Peyer's patch (tissue), 4 donors: Measurements from ENCODE around the gene ZNF543. TPM values are rescaled to one million over a fixed set of nuclear protein-coding genes. Genes with fewer than 3 reads are reported as not detected.

Experiments used
- DNase-seq, 3 donors: peaks; one replicate each; pipeline ENCODE4 v3.0.0-alpha.2; 2017 to 2019
- H3K27ac ChIP-seq, 4 donors: fragments of 200-600 bp; sonication (generic); one replicate each; pipeline ENCODE4 v1.5.1; 2016 to 2019
- H3K27me3 ChIP-seq, 2 donors: fragments of 200-600 bp; sonication (generic); one replicate each; pipeline ENCODE4 v1.5.1; 2019
- H3K36me3 ChIP-seq, 3 donors: fragments of 200-600 bp; sonication (generic); one replicate each; pipeline ENCODE4 v1.5.1; 2016 to 2019
- H3K4me1 ChIP-seq, 4 donors: fragments of 200-600 bp; sonication (generic); one replicate each; pipeline ENCODE4 v1.5.1; 2016 to 2019
- H3K4me3 ChIP-seq, 4 donors: fragments of 200-600 bp; sonication (generic); 1 replicate in 3 of 4; 2 replicates in 1 of 4; pipeline ENCODE4 v1.5.1; 2016 to 2019; ENCODE audit warnings: mild to moderate bottlenecking in 1 of 4
- H3K9me3 ChIP-seq, 4 donors: fragments of 200-600 bp; sonication (generic); one replicate each; pipeline ENCODE4 v1.5.1; 2016 to 2019; ENCODE audit warnings: mild to moderate bottlenecking in 1 of 4
- POLR2A ChIP-seq, 2 donors: fragments of 450-650 bp; IDR thresholded peaks; one replicate each; pipeline ENCODE4 v1.5.1; 2017; ENCODE audit warnings: antibody characterized with exemption in 2 of 2, mild to moderate bottlenecking in 2 of 2, moderate library complexity in 2 of 2
- total RNA-seq, 4 donors: library from RNA; depleted of rRNA; stranded (reverse); fragments of >200 nt; gene quantifications; one replicate each; pipeline ENCODE4 v1.1.0, GENCODE V29; 2016
- TF ChIP-seq, protein P1 (sequence below), 6 experiments: fragments of 450-650 bp in 4 of 6; fragments of 200-600 bp in 2 of 6; sonication (generic) in 1 of 6; IDR thresholded peaks; one replicate each; pipeline ENCODE4 v1.5.1; 2017 to 2019; ENCODE audit warnings: antibody characterized with exemption in 6 of 6, mild to moderate bottlenecking in 3 of 6, moderate library complexity in 1 of 6

ZNF543 gene
- total RNA-seq, 4 donors from 2014 or later, result 1.8 to 7.4 (median 5.2) TPM

DNA sequence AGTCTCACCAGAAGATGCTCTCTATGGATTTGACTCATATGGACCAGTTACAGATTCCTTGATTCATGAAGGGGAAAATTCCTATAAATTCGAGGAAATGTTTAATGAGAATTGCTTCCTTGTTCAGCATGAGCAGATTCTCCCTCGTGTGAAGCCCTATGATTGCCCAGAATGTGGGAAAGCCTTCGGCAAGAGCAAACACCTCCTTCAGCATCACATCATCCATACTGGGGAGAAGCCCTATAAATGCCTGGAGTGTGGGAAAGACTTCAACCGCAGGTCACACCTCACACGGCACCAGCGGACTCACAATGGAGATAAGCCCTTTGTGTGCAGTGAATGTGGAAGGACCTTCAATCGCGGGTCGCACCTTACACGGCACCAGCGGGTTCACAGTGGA lies 29.3 kb upstream of the ZNF543 start:
- Histone ChIP-seq H3K4me1 (no peaks in the 10 kb centered on the region), H3K36me3 (peaks cover 0 to 98% (median 30%) of the 10 kb centered on the region in 3 donors), H3K27me3 (no peaks in the 10 kb centered on the region), H3K27ac (no peak overlapping the region), H3K4me3 (no peak overlapping the region), H3K9me3 (peaks cover 0 to 42% (median 4%) of the 10 kb centered on the region in 4 donors)
- DNase-seq, result no peak
- TF ChIP-seq, protein P1, sequence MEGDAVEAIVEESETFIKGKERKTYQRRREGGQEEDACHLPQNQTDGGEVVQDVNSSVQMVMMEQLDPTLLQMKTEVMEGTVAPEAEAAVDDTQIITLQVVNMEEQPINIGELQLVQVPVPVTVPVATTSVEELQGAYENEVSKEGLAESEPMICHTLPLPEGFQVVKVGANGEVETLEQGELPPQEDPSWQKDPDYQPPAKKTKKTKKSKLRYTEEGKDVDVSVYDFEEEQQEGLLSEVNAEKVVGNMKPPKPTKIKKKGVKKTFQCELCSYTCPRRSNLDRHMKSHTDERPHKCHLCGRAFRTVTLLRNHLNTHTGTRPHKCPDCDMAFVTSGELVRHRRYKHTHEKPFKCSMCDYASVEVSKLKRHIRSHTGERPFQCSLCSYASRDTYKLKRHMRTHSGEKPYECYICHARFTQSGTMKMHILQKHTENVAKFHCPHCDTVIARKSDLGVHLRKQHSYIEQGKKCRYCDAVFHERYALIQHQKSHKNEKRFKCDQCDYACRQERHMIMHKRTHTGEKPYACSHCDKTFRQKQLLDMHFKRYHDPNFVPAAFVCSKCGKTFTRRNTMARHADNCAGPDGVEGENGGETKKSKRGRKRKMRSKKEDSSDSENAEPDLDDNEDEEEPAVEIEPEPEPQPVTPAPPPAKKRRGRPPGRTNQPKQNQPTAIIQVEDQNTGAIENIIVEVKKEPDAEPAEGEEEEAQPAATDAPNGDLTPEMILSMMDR (IDR thresholded peaks at IDR 0.05), result no peak
- no peak for TF ChIP-seq POLR2A (IDR thresholded peaks at IDR 0.05)

DNA sequence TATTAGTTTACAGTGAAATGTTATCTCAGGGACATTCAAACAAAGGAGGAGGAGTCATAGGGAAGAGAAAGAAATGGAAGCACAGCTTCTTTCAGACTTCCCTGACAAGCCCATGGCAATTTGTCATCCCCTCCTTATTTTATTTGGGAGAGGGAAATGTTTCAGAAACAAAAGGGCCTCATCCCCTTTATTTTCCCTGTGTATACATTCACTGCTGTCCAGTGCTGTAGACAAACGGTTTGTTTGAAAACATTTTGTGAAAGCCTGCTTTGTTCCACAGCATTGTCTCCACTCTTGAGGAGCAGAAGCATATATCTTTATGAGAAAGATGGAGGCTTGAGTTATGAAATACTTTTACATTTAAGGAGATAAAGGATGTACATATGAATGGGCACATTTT lies 27.7 kb upstream of the ZNF543 start:
- Histone ChIP-seq H3K4me1 (no peaks in the 10 kb centered on the region), H3K36me3 (peaks cover 0 to 87% (median 30%) of the 10 kb centered on the region in 3 donors), H3K27me3 (no peaks in the 10 kb centered on the region), H3K9me3 (peaks cover 0 to 45% (median 4%) of the 10 kb centered on the region in 4 donors), H3K27ac (no peak overlapping the region), H3K4me3 (no peak overlapping the region)
- TF ChIP-seq POLR2A (IDR thresholded peaks at IDR 0.05), result no peak
- TF ChIP-seq, protein P1 (IDR thresholded peaks at IDR 0.05), result no peak
- DNase-seq, result no peak

DNA sequence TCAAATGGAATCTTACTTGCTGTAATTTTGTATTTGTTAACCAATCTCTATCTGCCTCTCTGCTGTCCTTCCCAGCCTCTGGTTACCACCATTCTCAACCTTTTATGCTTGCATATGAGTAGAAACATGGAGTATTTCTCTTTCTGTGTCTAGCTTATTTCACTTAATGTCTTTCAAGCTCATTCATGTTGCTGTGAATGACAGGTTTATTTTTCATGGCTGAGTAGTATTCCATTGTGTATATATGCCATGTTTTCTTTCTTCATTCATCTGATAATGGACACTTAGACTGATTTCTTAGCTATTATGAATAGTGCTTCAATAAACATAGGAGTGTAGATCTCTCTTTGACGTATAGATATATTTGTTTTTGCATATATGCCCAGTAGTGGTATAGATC lies 26.6 kb upstream of the ZNF543 start:
- Histone ChIP-seq H3K36me3 (peaks cover 0 to 79% (median 23%) of the 10 kb centered on the region in 3 donors), H3K4me1 (no peaks in the 10 kb centered on the region), H3K27me3 (no peaks in the 10 kb centered on the region), H3K27ac (no peak overlapping the region), H3K4me3 (no peak overlapping the region), H3K9me3 (peaks cover 0 to 45% (median 4%) of the 10 kb centered on the region in 4 donors)
- TF ChIP-seq, protein P1 (IDR thresholded peaks at IDR 0.05), result no peak
- no peak for TF ChIP-seq POLR2A (IDR thresholded peaks at IDR 0.05)
- DNase-seq, result no peak

DNA sequence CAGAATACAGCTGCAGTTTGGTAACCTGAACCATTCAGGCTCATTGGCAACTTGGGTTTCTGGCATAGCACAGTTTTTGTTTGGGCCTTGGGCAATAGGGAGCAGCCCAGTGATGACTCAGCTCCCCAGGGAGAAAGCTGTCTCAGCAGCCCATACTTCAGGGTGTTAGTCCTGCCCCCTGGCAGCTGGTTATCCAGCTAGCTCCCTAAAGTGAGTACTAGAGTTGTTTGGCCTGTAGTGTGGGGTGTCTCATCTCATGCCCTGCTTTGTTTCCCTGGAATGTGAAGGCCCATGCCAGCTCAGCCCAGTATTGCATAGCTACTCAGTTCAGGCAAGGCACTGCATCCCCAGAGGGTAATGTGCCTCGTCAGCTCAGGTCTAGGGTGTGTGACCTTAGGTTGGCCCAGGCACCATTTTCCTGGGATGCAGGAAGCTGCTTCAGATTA lies 18.2 kb upstream of the ZNF543 start:
- no peak for TF ChIP-seq POLR2A (IDR thresholded peaks at IDR 0.05)
- H3K27ac ChIP-seq, result no peak overlapping the region
- H3K27me3 ChIP-seq, result no peaks in the 10 kb centered on the region
- H3K9me3 ChIP-seq, result no peaks in the 10 kb centered on the region
- peaks cover 0 to 57% (median 0%) of the 10 kb centered on the region in 3 donors for H3K36me3 ChIP-seq
- DNase-seq, result no peak
- H3K4me1 ChIP-seq, result no peaks in the 10 kb centered on the region
- no peak overlapping the region for H3K4me3 ChIP-seq

DNA sequence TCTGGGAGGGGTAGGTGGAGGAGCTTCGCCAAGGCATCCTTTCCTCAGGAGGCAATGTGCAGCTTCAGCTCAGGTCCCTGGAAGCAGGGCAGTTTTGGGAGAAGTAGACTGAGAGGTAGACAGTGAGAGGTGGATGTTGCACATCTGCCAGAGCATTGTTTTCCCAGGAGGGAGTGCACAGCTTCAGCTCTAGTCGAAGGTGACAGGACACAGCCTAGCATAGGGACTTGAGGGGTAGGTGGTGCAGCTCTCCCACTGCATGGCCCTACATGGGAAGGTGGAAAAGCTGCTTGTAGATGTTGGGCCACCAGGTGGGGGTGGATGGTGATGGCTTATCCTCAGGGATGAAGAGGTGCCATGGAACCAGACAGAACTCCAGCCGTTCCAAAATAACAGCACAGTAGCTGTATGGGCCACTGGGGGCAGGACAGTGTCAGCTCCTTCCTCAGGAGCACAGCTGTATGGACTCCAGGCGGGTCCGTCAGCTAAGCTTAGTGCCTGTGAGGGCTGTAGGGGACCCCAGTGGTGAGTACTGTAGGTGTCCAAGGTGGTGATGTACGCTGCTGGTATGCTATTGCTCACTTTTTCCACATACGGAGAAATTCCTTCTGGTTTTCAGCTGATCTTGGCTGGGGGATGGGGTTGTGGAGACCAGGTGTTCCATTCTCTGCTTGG lies 17.4 kb upstream of the ZNF543 start:
- H3K36me3 ChIP-seq, result peaks cover 0 to 57% (median 0%) of the 10 kb centered on the region in 3 donors

DNA sequence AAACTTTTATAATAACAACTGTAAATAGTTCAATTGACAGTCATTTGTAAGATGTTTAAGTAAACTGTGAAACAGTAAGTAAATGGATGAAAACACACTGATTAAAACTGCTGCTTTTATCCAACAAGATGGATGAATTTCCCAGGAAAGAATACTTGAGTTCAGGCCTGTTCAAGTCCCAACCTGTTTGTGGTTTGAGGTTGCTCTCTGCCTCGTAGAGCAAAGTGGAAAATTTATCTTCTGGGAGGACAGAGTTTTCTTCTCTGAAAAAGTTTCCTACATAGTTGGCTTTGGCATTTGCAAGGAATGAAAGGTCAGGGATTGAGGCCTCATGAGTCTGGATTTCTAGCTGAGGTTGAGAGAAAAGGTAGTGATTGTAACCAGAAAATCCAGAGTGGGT lies 15.2 kb upstream of the ZNF543 start:
- TF ChIP-seq POLR2A (IDR thresholded peaks at IDR 0.05), result no peak
- TF ChIP-seq, protein P1 (IDR thresholded peaks at IDR 0.05), result no peak
- H3K4me1 ChIP-seq, result no peaks in the 10 kb centered on the region
- no peaks in the 10 kb centered on the region for H3K27me3 ChIP-seq
- H3K9me3 ChIP-seq, result no peaks in the 10 kb centered on the region
- H3K36me3 ChIP-seq, result peaks cover 0 to 41% (median 0%) of the 10 kb centered on the region in 3 donors
- H3K4me3 ChIP-seq, result no peak overlapping the region
- H3K27ac ChIP-seq, result no peak overlapping the region
- DNase-seq, result no peak

More for the DNA sequence above, 17.4 kb upstream of the ZNF543 start:
- DNase-seq, result no peak
- no peak for TF ChIP-seq POLR2A (IDR thresholded peaks at IDR 0.05)
- TF ChIP-seq, protein P1 (IDR thresholded peaks at IDR 0.05), result no peak
- Histone ChIP-seq H3K4me1 (no peaks in the 10 kb centered on the region), H3K27me3 (no peaks in the 10 kb centered on the region), H3K27ac (no peak overlapping the region), H3K4me3 (no peak overlapping the region), H3K9me3 (no peaks in the 10 kb centered on the region)
